ENCODE measurements around the gene RAB8B. TPM values are rescaled to one million over a fixed set of nuclear protein-coding genes. Genes with fewer than 3 reads are reported as not detected.

RAB8B gene
- total and polyA plus RNA-seq, 9 of the 15 experiments (the other 6 are each of a cell fraction or from before 2014, with no cell fraction given): 7.8 to 32.1 (median 24.2) TPM

GRCh38 chr15:63211549-63211948, 22.1 kb downstream of the RAB8B start:
- Histone ChIP-seq H3K27me3 (ENCODE audit: control insufficient read depth in 2 of 2, insufficient read depth in 2 of 2, low read length in 2 of 2) (no peaks in the 10 kb centered on the region), H3K36me3 (ENCODE audit: control insufficient read depth, insufficient read depth, low read length) (peaks cover 4% of the 10 kb centered on the region; the same call in 1 of the 3 replicates), H3K4me3 (no peak overlapping the region), H3K9me3 (replicated peaks; ENCODE audit: control insufficient read depth, insufficient read depth, low read depth, low read length) (no peaks in the 10 kb centered on the region), H2AFZ (ENCODE audit: low read depth, low read length) (no peak overlapping the region), H3K4me1 (replicated peaks in 1 of 2; ENCODE audit: control insufficient read depth in 2 of 2, insufficient read depth in 2 of 2, low read length in 2 of 2) (peaks cover 35 to 57% of the 10 kb centered on the region in 2 experiments), H3K4me2 (ENCODE audit: insufficient read depth, low read length) (peak overlapping the region; percentile 62; the same call in 1 of the 2 replicates), H3K9ac (ENCODE audit: insufficient read depth in 1 of 2, low read depth in 2 of 2, low read length in 2 of 2) (no peak overlapping the region), H4K20me1 (replicated peaks; ENCODE audit: control insufficient read depth, insufficient read depth, low read length) (no peaks in the 10 kb centered on the region), H3K27ac (ENCODE audit: extremely low read depth, low read depth, low read length) (peak overlapping the region; percentile 67; the same call in 1 of the 3 replicates), H3K9me1 (ENCODE audit: control insufficient read depth, insufficient read depth, low read length) (no peaks in the 10 kb centered on the region), H3K79me2 (ENCODE audit: control insufficient read depth, insufficient read depth, low read length) (peaks cover 85% of the 10 kb centered on the region)
- ChIA-PET CTCF (ENCODE audit: low intra/inter-chr PET ratio) (no interaction called here), POLR2A (interaction anchor here (0.9 to 1.1 kb wide), 2 partner anchors 14 to 21 kb away, joined by 3 to 5 read pairs; no protein-coding TSS in a partner anchor)
- no peak; the same call in 2 of the 3 replicates for ATAC-seq
- no peak for DNase-seq (ENCODE audit: extremely low read depth in 1 of 4, low spot score in 3 of 4)
- in situ Hi-C loops (cut with MboI): no loop called here
- 63% methylated on average over 2 of the region's 2 CpGs for WGBS (ENCODE audit: insufficient coverage, low coverage, missing lambda C conversion rate)
- BruUV-seq (replicated peaks): no TSS peak
- no peak for FAIRE-seq
- intact Hi-C loops (cut with micrococcal nuclease): no loop called here
- TF ChIP-seq CEBPB (tag; IDR thresholded peaks at IDR 0.05) (peak; percentile 86), ZNF644 (tag; IDR thresholded peaks at IDR 0.05; ENCODE audit: low read depth) (0 out of 2 replicates have a peak, but pooled peaks have one; percentile 41), SMAD4 (CRISPR knock-in tag; conservative IDR thresholded peaks at IDR 0.05) (no peak), CREB3 (tag; conservative IDR thresholded peaks at IDR 0.05; ENCODE audit: low read depth) (no peak), ZNF384 (IDR thresholded peaks at IDR 0.05; ENCODE audit: low read depth, low read length) (peak; percentile 35; the same call in 1 of the 2 replicates), MEIS2 (IDR thresholded peaks at IDR 0.05; ENCODE audit: partially characterized antibody) (peak; percentile 64), ZNF589 (CRISPR knock-in tag; IDR thresholded peaks at IDR 0.05; ENCODE audit: low read depth) (no peak), ZNF512 (tag; IDR thresholded peaks at IDR 0.05) (no peak), CEBPG (CRISPR knock-in tag; IDR thresholded peaks at IDR 0.05) (no peak), CEBPG (tag; conservative IDR thresholded peaks at IDR 0.05 in 1 of 2, IDR thresholded peaks at IDR 0.05 in 1 of 2) (peak in 1 of 2 experiments; percentile 48; a peak in 1 of 4 replicates)
- TF ChIP-seq, protein P1, sequence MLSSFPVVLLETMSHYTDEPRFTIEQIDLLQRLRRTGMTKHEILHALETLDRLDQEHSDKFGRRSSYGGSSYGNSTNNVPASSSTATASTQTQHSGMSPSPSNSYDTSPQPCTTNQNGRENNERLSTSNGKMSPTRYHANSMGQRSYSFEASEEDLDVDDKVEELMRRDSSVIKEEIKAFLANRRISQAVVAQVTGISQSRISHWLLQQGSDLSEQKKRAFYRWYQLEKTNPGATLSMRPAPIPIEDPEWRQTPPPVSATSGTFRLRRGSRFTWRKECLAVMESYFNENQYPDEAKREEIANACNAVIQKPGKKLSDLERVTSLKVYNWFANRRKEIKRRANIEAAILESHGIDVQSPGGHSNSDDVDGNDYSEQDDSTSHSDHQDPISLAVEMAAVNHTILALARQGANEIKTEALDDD (IDR thresholded peaks at IDR 0.05): no peak; the same call in 1 of the 2 replicates
- TF ChIP-seq, protein P2, sequence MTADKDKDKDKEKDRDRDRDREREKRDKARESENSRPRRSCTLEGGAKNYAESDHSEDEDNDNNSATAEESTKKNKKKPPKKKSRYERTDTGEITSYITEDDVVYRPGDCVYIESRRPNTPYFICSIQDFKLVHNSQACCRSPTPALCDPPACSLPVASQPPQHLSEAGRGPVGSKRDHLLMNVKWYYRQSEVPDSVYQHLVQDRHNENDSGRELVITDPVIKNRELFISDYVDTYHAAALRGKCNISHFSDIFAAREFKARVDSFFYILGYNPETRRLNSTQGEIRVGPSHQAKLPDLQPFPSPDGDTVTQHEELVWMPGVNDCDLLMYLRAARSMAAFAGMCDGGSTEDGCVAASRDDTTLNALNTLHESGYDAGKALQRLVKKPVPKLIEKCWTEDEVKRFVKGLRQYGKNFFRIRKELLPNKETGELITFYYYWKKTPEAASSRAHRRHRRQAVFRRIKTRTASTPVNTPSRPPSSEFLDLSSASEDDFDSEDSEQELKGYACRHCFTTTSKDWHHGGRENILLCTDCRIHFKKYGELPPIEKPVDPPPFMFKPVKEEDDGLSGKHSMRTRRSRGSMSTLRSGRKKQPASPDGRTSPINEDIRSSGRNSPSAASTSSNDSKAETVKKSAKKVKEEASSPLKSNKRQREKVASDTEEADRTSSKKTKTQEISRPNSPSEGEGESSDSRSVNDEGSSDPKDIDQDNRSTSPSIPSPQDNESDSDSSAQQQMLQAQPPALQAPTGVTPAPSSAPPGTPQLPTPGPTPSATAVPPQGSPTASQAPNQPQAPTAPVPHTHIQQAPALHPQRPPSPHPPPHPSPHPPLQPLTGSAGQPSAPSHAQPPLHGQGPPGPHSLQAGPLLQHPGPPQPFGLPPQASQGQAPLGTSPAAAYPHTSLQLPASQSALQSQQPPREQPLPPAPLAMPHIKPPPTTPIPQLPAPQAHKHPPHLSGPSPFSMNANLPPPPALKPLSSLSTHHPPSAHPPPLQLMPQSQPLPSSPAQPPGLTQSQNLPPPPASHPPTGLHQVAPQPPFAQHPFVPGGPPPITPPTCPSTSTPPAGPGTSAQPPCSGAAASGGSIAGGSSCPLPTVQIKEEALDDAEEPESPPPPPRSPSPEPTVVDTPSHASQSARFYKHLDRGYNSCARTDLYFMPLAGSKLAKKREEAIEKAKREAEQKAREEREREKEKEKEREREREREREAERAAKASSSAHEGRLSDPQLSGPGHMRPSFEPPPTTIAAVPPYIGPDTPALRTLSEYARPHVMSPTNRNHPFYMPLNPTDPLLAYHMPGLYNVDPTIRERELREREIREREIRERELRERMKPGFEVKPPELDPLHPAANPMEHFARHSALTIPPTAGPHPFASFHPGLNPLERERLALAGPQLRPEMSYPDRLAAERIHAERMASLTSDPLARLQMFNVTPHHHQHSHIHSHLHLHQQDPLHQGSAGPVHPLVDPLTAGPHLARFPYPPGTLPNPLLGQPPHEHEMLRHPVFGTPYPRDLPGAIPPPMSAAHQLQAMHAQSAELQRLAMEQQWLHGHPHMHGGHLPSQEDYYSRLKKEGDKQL (CRISPR knock-in tag; IDR thresholded peaks at IDR 0.05; ENCODE audit: borderline replicate concordance): no peak
